ENCODE results near the gene ARRB1.
"Not testable (repeated sequence)": the region's sequence is repeated elsewhere in the genome, so short reads cannot be mapped to it uniquely, and the experiment has no call there.

Gene ARRB1

DNA sequence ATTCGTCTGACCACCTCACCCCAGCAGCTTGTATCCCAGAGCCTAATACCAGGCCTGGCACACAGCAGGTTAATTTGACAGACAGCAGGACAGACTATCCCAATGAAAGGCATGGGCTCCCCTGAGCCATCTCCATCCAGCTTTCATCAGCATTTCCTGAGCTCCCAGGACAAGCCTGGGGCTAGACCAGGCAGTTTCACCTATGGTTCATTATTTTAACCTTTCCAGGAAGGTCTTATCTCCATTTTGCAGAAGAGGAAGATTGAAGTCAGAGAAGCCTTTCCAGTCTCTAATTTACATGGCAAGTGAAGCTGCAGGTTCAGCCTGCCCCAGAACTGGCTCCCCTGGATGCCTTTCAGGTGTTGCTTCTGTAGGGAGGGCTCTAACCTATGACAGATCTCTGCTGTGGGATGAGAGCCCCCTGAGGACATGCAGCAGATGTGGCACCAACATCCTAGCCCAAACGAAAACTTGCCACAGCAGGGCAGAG lies 17.0 kb downstream of the ARRB1 start:
- H3K79me2 ChIP-seq (ENCODE audit: low read length), result no peaks in the 10 kb centered on the region
- TF ChIP-seq, protein P1, sequence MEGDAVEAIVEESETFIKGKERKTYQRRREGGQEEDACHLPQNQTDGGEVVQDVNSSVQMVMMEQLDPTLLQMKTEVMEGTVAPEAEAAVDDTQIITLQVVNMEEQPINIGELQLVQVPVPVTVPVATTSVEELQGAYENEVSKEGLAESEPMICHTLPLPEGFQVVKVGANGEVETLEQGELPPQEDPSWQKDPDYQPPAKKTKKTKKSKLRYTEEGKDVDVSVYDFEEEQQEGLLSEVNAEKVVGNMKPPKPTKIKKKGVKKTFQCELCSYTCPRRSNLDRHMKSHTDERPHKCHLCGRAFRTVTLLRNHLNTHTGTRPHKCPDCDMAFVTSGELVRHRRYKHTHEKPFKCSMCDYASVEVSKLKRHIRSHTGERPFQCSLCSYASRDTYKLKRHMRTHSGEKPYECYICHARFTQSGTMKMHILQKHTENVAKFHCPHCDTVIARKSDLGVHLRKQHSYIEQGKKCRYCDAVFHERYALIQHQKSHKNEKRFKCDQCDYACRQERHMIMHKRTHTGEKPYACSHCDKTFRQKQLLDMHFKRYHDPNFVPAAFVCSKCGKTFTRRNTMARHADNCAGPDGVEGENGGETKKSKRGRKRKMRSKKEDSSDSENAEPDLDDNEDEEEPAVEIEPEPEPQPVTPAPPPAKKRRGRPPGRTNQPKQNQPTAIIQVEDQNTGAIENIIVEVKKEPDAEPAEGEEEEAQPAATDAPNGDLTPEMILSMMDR (IDR thresholded peaks at IDR 0.05; ENCODE audit: low read length), result no peak
- TF ChIP-seq EZH2phosphoT487 (IDR thresholded peaks at IDR 0.05; ENCODE audit: low read length), result no peak
- TF ChIP-seq EZH2 (optimal IDR thresholded peaks at IDR 0.05; ENCODE audit: low read depth, low read length), result no peak
- no peaks in the 10 kb centered on the region for H4K20me1 ChIP-seq (ENCODE audit: insufficient read depth, low read length)
- no peak overlapping the region for H3K9ac ChIP-seq (ENCODE audit: low read length)
- DNase-seq, result no peak
- no peaks in the 10 kb centered on the region for H3K4me1 ChIP-seq (ENCODE audit: low read length)
- H2AFZ ChIP-seq (ENCODE audit: low read length), result no peak overlapping the region
- H3K27ac ChIP-seq (ENCODE audit: low read length), result no peak overlapping the region
- no peak overlapping the region for H3K4me3 ChIP-seq (ENCODE audit: low read length)
- no peaks in the 10 kb centered on the region for H3K9me2 ChIP-seq (replicated peaks; ENCODE audit: insufficient read depth, low read length)
- no peaks in the 10 kb centered on the region for H3K36me3 ChIP-seq (replicated peaks; ENCODE audit: insufficient read depth, low read length)
- no peaks in the 10 kb centered on the region for H3F3A ChIP-seq (ENCODE audit: insufficient read depth, low read length)
- no peak overlapping the region for H3K4me2 ChIP-seq (ENCODE audit: low read depth, low read length)
- no peaks in the 10 kb centered on the region for H3K9me3 ChIP-seq (replicated peaks; ENCODE audit: insufficient read depth, low read length)
- no peaks in the 10 kb centered on the region for H3K27me3 ChIP-seq (replicated peaks; ENCODE audit: insufficient read depth, low read length)

DNA sequence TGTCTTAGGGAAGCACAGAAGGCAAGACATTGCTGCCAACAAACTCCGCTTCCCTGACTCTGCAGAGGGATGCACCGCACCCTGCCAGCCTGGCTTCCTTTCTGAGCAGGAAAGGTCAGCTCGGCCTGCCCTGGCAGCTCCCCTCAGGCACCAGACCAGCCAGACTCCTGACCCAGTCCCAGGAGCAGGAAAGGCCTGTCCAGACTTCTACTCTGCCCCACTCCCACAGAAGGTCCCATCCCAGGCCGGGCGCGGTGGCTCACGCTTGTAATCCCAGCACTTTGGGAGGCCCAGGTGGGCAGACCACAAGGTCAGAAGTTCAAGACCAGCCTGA lies 17.7 kb downstream of the ARRB1 start:
- Histone ChIP-seq H3K9me3 (replicated peaks; ENCODE audit: insufficient read depth, low read length) (no peaks in the 10 kb centered on the region), H3K9me2 (replicated peaks; ENCODE audit: insufficient read depth, low read length) (no peaks in the 10 kb centered on the region), H3K36me3 (replicated peaks; ENCODE audit: insufficient read depth, low read length) (no peaks in the 10 kb centered on the region), H3K4me3 (ENCODE audit: low read length) (no peak overlapping the region), H2AFZ (ENCODE audit: low read length) (no peak overlapping the region), H3K27me3 (replicated peaks; ENCODE audit: insufficient read depth, low read length) (no peaks in the 10 kb centered on the region), H3F3A (ENCODE audit: insufficient read depth, low read length) (no peaks in the 10 kb centered on the region), H3K4me1 (ENCODE audit: low read length) (no peaks in the 10 kb centered on the region), H3K27ac (ENCODE audit: low read length) (no peak overlapping the region), H4K20me1 (ENCODE audit: insufficient read depth, low read length) (no peaks in the 10 kb centered on the region), H3K4me2 (ENCODE audit: low read depth, low read length) (no peak overlapping the region), H3K9ac (ENCODE audit: low read length) (no peak overlapping the region), H3K79me2 (ENCODE audit: low read length) (no peaks in the 10 kb centered on the region)
- DNase-seq, result no peak
- TF ChIP-seq, protein P1 (IDR thresholded peaks at IDR 0.05; ENCODE audit: low read length), result no peak
- TF ChIP-seq EZH2phosphoT487 (IDR thresholded peaks at IDR 0.05; ENCODE audit: low read length), result no peak
- no peak for TF ChIP-seq EZH2 (optimal IDR thresholded peaks at IDR 0.05; ENCODE audit: low read depth, low read length)

DNA sequence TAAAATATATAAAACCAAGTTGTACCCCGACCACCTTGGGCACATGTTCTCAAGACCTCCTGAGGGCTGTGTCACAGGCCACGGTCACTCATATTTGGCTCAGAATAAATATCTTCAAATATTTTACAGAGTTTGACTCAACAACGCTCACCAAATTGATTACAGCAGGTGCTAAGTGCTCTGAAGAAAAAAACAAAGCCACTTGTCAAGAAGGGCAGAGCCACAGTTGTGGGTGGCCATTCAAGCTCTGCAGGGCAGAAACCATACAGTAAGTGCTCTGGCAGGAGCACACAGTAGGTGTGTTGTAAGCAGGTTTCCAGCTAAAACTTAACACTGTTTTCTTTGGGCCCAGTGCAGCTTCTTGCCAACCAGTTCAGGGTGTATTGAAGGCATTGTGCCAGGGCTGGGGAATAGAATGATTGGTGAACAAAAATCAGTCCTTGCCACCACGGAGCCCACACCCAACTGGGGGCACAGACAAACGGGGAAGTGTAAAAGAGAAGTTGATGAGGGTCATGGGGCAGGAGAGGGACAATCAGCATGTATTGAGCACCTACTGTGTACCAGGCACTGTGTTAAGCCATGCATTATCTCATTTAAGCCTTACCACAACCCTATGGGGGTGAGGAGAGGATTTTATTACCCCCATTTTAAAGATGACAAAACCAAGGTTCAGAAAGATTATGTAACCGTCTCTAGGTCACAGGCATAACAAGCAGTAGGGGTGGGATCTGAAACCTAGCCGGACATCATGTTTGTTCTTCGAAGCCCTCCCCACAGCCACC lies 18.2 kb downstream of the ARRB1 start:
- Histone ChIP-seq H3K27me3 (replicated peaks; ENCODE audit: insufficient read depth, low read length) (no peaks in the 10 kb centered on the region), H3K9me3 (replicated peaks; ENCODE audit: insufficient read depth, low read length) (no peaks in the 10 kb centered on the region), H2AFZ (ENCODE audit: low read length) (no peak overlapping the region), H3K4me3 (ENCODE audit: low read length) (no peak overlapping the region), H3K9me2 (replicated peaks; ENCODE audit: insufficient read depth, low read length) (no peaks in the 10 kb centered on the region), H3K4me1 (ENCODE audit: low read length) (no peaks in the 10 kb centered on the region), H3K79me2 (ENCODE audit: low read length) (no peaks in the 10 kb centered on the region), H3K4me2 (ENCODE audit: low read depth, low read length) (no peak overlapping the region), H3K36me3 (replicated peaks; ENCODE audit: insufficient read depth, low read length) (no peaks in the 10 kb centered on the region), H3K9ac (ENCODE audit: low read length) (no peak overlapping the region), H4K20me1 (ENCODE audit: insufficient read depth, low read length) (no peaks in the 10 kb centered on the region), H3F3A (ENCODE audit: insufficient read depth, low read length) (no peaks in the 10 kb centered on the region), H3K27ac (ENCODE audit: low read length) (no peak overlapping the region)
- no peak for DNase-seq
- TF ChIP-seq EZH2phosphoT487 (IDR thresholded peaks at IDR 0.05; ENCODE audit: low read length), result no peak

DNA sequence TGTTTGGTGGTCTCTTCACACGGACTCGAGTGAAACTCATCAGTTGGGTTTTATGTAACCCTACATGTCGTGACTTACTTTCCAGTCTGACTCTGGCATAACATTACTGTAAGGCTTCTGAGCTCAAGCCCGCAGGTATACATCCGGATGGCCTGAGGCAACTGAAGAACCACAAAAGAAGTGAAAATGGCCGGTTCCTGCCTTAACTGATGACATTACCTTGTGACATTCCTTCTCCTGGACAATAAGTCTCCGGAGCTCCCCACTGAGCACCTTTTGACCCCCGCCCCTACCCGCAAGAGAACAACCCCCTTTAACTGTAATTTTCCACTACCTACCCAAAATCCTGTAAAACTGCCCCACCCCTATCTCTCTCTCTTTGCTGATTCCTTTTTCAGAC lies 19.7 kb downstream of the ARRB1 start:
- H3K4me3 ChIP-seq (ENCODE audit: low read length); H3K79me2 ChIP-seq (ENCODE audit: low read length); H3K27me3 ChIP-seq (replicated peaks; ENCODE audit: insufficient read depth, low read length); H3K4me2 ChIP-seq (ENCODE audit: low read depth, low read length); H3K9me3 ChIP-seq (replicated peaks; ENCODE audit: insufficient read depth, low read length); H2AFZ ChIP-seq (ENCODE audit: low read length); H3F3A ChIP-seq (ENCODE audit: insufficient read depth, low read length); H3K9me2 ChIP-seq (replicated peaks; ENCODE audit: insufficient read depth, low read length); DNase-seq; H3K9ac ChIP-seq (ENCODE audit: low read length); H4K20me1 ChIP-seq (ENCODE audit: insufficient read depth, low read length); H3K4me1 ChIP-seq (ENCODE audit: low read length); H3K36me3 ChIP-seq (replicated peaks; ENCODE audit: insufficient read depth, low read length); H3K27ac ChIP-seq (ENCODE audit: low read length): not testable (repeated sequence)

DNA sequence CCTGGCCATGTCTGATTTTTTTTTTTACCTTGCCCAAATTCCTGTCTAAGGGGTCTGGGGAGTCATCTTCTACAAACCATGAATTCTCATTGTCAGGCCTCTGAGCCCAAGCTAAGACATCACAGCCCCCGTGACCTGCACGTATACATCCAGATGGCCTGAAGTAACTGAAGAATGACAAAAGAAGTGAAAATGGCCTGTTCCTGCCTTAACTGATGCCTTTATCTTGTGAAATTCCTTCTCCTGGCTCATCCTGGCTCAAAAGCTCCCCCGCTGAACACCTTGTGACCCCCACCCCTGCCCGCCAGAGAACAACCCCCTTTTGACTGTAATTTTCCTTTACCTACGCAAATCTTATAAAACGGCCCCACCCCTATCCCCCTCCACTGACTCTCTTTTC lies 20.2 kb downstream of the ARRB1 start:
- H3K4me1 ChIP-seq (ENCODE audit: low read length); H3K27me3 ChIP-seq (replicated peaks; ENCODE audit: insufficient read depth, low read length); H3K36me3 ChIP-seq (replicated peaks; ENCODE audit: insufficient read depth, low read length); DNase-seq; H3K9me2 ChIP-seq (replicated peaks; ENCODE audit: insufficient read depth, low read length); H3K4me2 ChIP-seq (ENCODE audit: low read depth, low read length); H3K27ac ChIP-seq (ENCODE audit: low read length); H3F3A ChIP-seq (ENCODE audit: insufficient read depth, low read length); H3K9ac ChIP-seq (ENCODE audit: low read length); H3K79me2 ChIP-seq (ENCODE audit: low read length); H3K9me3 ChIP-seq (replicated peaks; ENCODE audit: insufficient read depth, low read length); H4K20me1 ChIP-seq (ENCODE audit: insufficient read depth, low read length); H2AFZ ChIP-seq (ENCODE audit: low read length); H3K4me3 ChIP-seq (ENCODE audit: low read length): not testable (repeated sequence)

DNA sequence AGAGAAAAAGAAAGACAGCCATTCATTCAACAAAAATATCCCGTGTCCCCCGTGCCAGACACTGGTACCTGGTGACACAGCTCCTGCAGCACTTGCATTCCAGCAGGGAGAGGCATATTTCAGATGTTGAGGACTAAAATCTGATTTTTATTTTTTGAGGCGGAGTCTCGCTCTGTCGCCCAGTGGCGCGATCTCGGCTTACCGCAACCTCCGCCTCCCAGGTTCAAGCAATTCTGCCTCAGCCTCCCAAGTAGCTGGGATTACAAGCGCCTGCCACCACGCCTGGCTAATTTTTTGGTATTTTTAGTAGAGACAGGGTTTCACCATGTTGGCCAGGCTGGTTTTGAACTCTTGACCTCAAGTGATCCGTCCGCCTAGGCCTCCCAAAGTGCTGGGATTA lies 20.6 kb downstream of the ARRB1 start:
- not testable (repeated sequence) for H3K9me3 ChIP-seq (replicated peaks; ENCODE audit: insufficient read depth, low read length); H3K36me3 ChIP-seq (replicated peaks; ENCODE audit: insufficient read depth, low read length); H3K27me3 ChIP-seq (replicated peaks; ENCODE audit: insufficient read depth, low read length); H3K4me3 ChIP-seq (ENCODE audit: low read length); H2AFZ ChIP-seq (ENCODE audit: low read length); H3K9ac ChIP-seq (ENCODE audit: low read length); H3F3A ChIP-seq (ENCODE audit: insufficient read depth, low read length); H3K27ac ChIP-seq (ENCODE audit: low read length); H3K9me2 ChIP-seq (replicated peaks; ENCODE audit: insufficient read depth, low read length); H3K4me1 ChIP-seq (ENCODE audit: low read length); H3K79me2 ChIP-seq (ENCODE audit: low read length); DNase-seq; H3K4me2 ChIP-seq (ENCODE audit: low read depth, low read length); H4K20me1 ChIP-seq (ENCODE audit: insufficient read depth, low read length)
